ENCODE data around the gene BHLHE40.
A peak's percentile ranks its signal among the peaks of the same experiment; 100 is the strongest.

Gene BHLHE40

DNA sequence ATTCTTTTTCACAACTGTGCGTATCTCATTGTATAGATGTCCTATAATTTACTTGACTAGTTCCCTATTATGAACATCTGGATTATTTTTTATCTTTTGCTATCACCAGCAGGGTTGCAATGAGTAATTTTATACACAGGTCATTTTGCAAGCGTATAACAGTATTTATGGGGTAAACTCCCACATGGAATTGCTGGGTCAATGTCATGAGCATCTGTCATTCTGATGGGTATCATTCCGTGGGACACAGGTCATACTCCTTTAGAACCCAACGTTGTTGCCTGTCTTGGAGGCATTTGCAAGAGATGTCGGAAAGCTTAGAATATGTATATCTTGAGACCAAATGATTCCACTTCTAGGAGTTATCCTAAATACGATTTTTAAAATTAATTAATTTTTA, 12.9 kb downstream of the BHLHE40 start:
- TF ChIP-seq, protein P1, sequence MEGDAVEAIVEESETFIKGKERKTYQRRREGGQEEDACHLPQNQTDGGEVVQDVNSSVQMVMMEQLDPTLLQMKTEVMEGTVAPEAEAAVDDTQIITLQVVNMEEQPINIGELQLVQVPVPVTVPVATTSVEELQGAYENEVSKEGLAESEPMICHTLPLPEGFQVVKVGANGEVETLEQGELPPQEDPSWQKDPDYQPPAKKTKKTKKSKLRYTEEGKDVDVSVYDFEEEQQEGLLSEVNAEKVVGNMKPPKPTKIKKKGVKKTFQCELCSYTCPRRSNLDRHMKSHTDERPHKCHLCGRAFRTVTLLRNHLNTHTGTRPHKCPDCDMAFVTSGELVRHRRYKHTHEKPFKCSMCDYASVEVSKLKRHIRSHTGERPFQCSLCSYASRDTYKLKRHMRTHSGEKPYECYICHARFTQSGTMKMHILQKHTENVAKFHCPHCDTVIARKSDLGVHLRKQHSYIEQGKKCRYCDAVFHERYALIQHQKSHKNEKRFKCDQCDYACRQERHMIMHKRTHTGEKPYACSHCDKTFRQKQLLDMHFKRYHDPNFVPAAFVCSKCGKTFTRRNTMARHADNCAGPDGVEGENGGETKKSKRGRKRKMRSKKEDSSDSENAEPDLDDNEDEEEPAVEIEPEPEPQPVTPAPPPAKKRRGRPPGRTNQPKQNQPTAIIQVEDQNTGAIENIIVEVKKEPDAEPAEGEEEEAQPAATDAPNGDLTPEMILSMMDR (conservative IDR thresholded peaks at IDR 0.05; ENCODE audit: low read depth, low read length), result no peak
- H3K4me3 ChIP-seq (ENCODE audit: low read depth, low read length), result no peak overlapping the region
- no peak for DNase-seq (ENCODE audit: low read depth)

DNA sequence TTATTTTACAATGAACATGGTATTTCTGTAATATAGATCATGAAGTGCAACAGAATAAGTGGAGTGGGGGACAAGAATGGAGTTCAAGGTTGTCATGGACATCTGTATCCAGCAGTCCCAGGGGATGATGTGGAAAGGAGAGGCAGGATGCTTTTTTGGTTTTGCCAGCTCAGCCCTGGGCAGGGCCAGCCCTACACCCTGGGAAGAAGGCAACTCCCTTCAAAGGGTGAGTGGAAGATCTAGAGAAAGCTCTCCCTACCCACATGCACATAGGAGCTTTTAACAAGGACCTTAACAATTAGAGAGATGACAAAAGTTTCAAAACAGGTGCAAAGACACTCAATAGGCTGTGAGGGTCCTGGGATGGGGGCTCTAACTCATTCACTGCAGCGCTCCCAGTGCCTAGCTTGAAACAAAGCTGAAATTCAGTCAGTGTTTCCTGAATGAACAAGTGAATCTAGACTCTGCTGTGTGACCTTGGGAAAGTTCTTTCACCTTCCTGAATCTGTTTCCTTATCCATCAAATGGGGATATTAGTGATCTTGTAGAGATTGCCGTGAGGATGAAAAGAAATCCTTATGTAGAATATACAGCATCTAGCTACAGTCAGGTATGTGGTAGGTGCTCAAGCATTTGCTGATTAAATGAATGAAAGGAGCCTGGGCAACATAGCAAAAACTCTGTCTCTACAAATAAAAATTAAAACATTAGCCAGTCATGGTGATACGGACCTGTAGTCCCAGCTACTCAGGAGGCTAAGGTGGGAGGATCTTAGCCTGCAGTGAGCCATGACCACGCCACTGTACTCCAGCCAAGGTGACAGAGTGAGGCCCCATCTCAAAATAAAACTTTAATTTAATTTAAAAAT, 14.3 kb downstream of the BHLHE40 start:
- no peak for DNase-seq (ENCODE audit: low read depth)
- no peak overlapping the region for H3K4me3 ChIP-seq (ENCODE audit: low read depth, low read length)
- TF ChIP-seq, protein P1 (conservative IDR thresholded peaks at IDR 0.05; ENCODE audit: low read depth, low read length), result no peak

DNA sequence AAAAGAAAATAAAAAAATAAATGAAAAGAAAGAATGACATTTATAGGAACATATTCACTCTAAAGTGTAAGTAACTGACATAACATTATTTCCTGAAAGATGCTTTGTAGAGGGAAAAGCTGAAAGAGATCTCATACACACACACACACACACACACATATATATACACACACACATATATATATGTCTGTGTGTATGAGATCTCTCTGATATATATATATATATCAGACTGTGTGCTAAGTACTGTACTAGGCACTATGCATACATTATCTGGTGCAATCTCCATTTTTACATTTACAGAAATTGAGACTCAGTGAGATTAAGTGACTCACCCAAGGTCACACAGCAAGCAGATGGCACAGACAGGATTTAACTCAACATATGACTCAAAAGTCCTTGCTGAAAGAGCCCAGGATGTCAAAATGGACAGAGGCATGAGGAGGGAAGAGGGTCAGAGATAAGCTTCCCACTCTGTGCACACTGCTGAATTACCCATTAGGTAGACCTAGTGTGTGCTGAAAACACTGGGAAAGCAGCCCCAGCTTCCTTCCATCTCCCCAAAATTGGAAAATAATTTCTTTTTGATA, 15.0 kb downstream of the BHLHE40 start:
- TF ChIP-seq, protein P1 (conservative IDR thresholded peaks at IDR 0.05; ENCODE audit: low read depth, low read length), result no peak
- DNase-seq (ENCODE audit: low read depth), result peak; percentile 52

DNA sequence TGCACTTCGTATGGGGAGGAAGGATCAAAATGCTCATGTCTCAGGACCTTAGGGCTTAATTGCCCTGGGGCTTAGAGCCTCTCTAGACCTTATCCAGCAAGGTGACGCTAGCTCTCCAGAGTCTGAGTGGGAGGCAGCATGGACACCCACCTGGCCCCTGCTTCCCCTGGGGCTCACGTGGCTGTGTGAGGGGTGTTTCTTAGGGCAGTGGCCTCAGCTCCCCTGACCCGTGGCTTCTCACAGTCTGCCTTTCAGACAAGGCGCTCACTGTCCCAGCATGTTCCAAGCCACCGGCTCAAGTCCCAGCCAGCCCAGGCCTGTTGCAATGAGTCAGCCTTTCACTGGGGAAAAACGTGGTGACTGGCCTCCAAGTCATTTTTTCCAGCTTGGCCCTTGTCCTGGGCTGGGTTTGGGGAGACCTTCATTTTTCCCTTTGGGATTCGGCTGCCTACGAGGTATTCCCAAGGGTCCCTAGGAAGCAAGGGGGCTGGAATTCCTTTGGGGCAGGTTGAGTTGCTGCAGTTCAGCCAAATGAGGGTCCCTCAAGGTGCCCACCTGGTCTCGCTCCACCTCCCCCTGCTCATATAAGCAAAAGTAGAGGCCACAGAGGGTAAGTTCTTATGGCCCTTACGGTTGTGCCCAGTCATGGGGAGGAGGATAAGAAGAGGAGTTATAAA, 15.7 kb downstream of the BHLHE40 start:
- DNase-seq (ENCODE audit: low read depth), result peak; percentile 89
- no peak overlapping the region for H3K4me3 ChIP-seq (ENCODE audit: low read depth, low read length)
- TF ChIP-seq, protein P1 (conservative IDR thresholded peaks at IDR 0.05; ENCODE audit: low read depth, low read length), result no peak

More for the DNA sequence above, 15.0 kb downstream of the BHLHE40 start:
- H3K4me3 ChIP-seq (ENCODE audit: low read depth, low read length), result no peak overlapping the region

DNA sequence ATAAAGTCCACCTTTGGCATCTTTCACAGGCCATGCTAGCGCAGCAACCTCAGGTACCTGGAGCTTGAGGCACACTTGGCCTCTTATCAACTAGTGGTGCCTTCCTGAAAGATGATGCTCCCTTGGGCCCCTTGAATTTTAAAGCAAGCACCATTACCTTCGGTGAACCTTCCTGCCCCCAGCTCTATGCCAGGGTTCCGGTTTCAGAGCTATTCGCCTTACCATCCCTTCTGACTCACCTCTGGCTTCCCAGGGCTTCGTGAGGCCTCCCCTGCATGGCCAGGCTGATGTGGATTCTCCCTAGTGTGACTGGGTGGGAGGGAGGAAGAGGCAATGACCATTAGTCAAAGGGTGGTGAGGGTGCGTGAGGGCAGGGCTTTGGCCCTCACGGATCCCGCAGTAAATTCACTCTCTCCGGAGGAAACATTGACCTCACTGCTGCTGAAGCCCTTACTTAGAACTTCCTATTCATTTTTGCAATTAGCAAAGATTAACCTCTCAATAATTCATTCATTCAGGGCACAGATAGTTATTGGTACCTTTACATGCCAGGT, 16.3 kb downstream of the BHLHE40 start:
- H3K4me3 ChIP-seq (ENCODE audit: low read depth, low read length), result no peak overlapping the region
- TF ChIP-seq, protein P1 (conservative IDR thresholded peaks at IDR 0.05; ENCODE audit: low read depth, low read length), result no peak
- DNase-seq (ENCODE audit: low read depth), result peak; percentile 52

DNA sequence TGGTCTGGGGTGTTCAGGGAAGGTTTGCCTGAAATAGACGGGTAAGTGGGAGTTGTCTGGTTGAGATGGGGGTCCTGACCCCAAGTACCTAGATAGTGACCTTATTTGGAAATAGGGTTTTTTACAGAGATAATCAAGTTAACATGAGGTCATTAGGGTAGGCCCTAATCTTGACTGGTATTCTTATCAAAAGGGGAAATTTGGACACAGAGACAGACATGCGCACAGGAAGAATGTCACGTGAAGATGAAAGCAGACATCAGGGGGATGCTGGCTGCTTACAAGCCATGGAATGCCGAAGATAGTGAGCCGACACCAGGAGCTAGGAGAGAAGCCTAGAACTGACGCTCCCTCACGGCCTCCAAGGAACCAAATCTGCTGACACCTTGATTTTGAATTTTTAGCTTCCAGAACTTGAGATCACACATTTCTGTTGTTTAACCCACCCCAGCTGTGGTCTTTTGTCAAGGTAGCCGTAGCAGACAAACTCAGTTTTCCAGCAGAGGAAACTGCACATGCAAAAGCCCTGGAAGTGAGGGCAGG, 17.1 kb downstream of the BHLHE40 start:
- TF ChIP-seq, protein P1 (conservative IDR thresholded peaks at IDR 0.05; ENCODE audit: low read depth, low read length), result no peak
- DNase-seq (ENCODE audit: low read depth), result no peak
- H3K4me3 ChIP-seq (ENCODE audit: low read depth, low read length), result no peak overlapping the region
